GM12872 (cell line): ENCODE results near the gene AK1.

Source experiments
- TF ChIP-seq, protein P1 (sequence below): IDR thresholded peaks from 3 replicates; pipeline ENCODE4 v1.5.1; 2011; ENCODE audit warnings: low read depth, mild to moderate bottlenecking, low read length, moderate library complexity; ENCODE audit not compliant: insufficient read depth

Gene AK1

DNA sequence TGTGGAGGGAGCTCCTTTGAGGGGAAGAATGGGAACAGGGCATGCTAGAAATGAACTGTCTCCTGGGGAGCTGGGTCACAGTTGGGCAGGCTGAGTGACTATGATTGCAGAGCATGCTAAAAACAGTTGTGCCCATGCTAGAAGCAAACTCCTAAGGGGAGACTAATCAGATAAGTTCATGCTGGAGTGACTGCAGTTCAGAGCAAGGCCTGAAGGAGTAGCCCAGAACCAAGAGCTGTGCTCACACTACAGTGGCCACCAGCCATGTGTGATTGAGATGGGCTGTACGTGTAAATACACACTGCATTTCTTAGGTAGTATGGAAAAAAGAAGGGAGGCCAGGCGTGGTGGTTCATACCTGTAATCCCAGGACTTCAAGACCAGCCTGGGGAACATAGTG lies 10.3 kb upstream of the AK1 start:
- TF ChIP-seq, protein P1, sequence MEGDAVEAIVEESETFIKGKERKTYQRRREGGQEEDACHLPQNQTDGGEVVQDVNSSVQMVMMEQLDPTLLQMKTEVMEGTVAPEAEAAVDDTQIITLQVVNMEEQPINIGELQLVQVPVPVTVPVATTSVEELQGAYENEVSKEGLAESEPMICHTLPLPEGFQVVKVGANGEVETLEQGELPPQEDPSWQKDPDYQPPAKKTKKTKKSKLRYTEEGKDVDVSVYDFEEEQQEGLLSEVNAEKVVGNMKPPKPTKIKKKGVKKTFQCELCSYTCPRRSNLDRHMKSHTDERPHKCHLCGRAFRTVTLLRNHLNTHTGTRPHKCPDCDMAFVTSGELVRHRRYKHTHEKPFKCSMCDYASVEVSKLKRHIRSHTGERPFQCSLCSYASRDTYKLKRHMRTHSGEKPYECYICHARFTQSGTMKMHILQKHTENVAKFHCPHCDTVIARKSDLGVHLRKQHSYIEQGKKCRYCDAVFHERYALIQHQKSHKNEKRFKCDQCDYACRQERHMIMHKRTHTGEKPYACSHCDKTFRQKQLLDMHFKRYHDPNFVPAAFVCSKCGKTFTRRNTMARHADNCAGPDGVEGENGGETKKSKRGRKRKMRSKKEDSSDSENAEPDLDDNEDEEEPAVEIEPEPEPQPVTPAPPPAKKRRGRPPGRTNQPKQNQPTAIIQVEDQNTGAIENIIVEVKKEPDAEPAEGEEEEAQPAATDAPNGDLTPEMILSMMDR: peak; percentile 45; the same call in 2 of the 3 replicates

DNA sequence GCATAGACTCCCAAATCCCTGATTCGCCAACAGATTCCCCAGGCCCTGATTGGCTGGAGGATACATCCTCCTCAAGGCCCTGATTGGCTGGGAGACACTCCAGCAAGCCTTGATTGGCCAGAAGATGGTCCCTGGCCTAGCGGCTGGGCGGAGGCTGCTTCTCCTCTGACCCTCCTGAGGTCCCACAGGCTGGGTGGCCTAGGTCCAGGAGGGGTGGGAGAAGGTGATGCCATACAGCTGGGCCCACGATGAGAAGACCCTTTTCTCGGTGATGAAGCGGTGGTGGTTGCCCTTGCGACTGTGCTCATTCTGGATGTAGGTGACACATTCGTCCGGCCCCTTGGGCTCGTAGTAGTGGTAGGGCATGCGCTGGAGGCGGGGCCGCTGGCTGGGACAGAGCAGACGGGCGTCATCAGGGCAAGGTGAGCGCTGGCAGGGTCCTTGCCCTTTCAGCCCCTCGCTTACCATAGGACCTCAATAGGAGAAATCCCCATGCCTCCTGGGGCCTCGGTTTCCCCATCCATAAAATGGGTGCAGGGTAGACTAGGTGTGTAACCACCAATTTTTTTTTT lies 9.0 kb upstream of the AK1 start:
- TF ChIP-seq, protein P1: no peak

- TF ChIP-seq, protein P1: no peak
Measured at GRCh38 chr9:127885508-127886281, 8.2 kb upstream of the AK1 start.

- TF ChIP-seq, protein P1: no peak
Measured at GRCh38 chr9:127884976-127885490, 7.6 kb upstream of the AK1 start.

GRCh38 chr9:127884427-127884911 lies 7.0 kb upstream of the AK1 start:
- TF ChIP-seq, protein P1: no peak

GRCh38 chr9:127883959-127884358 lies 6.5 kb upstream of the AK1 start:
- TF ChIP-seq, protein P1: no peak

DNA sequence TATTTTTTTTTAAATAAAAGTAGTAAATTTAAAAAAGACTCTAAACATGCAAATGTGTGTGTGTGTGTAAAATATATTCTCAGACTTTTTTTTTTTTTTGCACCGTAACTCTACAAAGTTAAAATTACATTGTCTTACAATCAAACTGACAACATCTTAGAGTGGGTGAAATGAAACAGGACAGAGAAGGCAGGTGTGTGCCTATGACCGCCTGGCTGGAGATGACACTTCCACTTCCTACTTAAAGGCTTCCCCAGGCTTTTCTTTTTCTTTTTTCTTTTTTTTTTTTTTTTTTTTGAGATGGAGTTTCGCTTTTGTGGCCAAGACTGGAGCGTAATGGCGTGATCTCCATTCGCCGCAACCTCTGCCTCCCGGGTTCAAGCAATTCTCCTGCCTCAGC lies 2.7 kb upstream of the AK1 start:
- TF ChIP-seq, protein P1: no peak
